HCT116 (cell line): ENCODE data around the gene SERAC1. TPM values are rescaled to one million over a fixed set of nuclear protein-coding genes. Genes with fewer than 3 reads are reported as not detected.

ENCODE experiments used
- ATAC-seq: fragments of 200-7000 bp; cut with Tn5 transposase; 2 replicates; pipeline ENCODE4 v1.9.1; 2020; ENCODE audit warnings: mild to moderate bottlenecking, moderate library complexity
- BruUV-seq: library from RNA; stranded (reverse); fragments of 400-500 nt; replicated peaks from 2 replicates; lab custom pipeline; 2021; lab: Mats Ljungman, UMichigan
- CTCF ChIA-PET: fragments of 300-600 bp; sonication (Branson Sonifier 250); formaldehyde crosslinking; loops from one replicate; lab custom pipeline; 2021; ENCODE audit warnings: antibody characterized with exemption; lab: Charles Lee
- POLR2A ChIA-PET: fragments of 300-600, 350-600 bp; sonication (Branson Sonifier 250); formaldehyde crosslinking; loops from one replicate; lab custom pipeline; 2021; ENCODE audit warnings: antibody characterized with exemption; lab: Charles Lee
- RAD21 ChIA-PET, 2 experiments: fragments of 300-600 bp; sonication (Branson Sonifier 250); formaldehyde crosslinking; loops; one replicate each; lab custom pipeline; 2023; ENCODE audit warnings: low total read pairs in 2 of 2; ENCODE audit not compliant: uncharacterized antibody in 2 of 2, unreplicated experiment in 2 of 2, low non-redundant PET in 1 of 2; lab: Charles Lee
- DNase-seq: peaks from one replicate; pipeline ENCODE4 v3.0.0-alpha.2; 2010; ENCODE audit warnings: low read depth, low spot score
- H2AFZ ChIP-seq: fragments of 200-600 bp; shearing (Covaris generic), sonication (generic); 2 replicates; pipeline ENCODE4 v1.6.1; 2017; ENCODE audit warnings: low read depth, mixed run types, mixed read lengths, antibody characterized with exemption, low read length; ENCODE audit not compliant: poor library complexity, severe bottlenecking
- H3K27ac ChIP-seq: 2 replicates; pipeline ENCODE4 v1.5.1; 2012; ENCODE audit warnings: low read depth, low read length
- H3K27me3 ChIP-seq: fragments of 200-600 bp; sonication (generic); 2 replicates; pipeline ENCODE4 v1.6.1; 2016; ENCODE audit warnings: mixed run types, low read length, mixed read lengths; ENCODE audit not compliant: insufficient read depth
- H3K36me3 ChIP-seq, 2 experiments: fragments of 200-500 bp in 1 of 2; fragments of 200-600 bp in 1 of 2; sonication (Bioruptor generic) in 1 of 2; sonication (generic) in 1 of 2; 2 replicates each; pipeline versions ENCODE4 v1.5.1 to v1.6.1; 2014 to 2016; ENCODE audit warnings: low read length in 2 of 2, inconsistent platforms in 1 of 2, mixed read lengths in 1 of 2, mixed run types in 1 of 2; ENCODE audit not compliant: insufficient read depth in 2 of 2, control insufficient read depth in 1 of 2
- H3K4me1 ChIP-seq, 2 experiments: fragments of 200-600 bp in 1 of 2; sonication (generic) in 1 of 2; 2 replicates each; pipeline versions ENCODE4 v1.5.1 to v1.6.1; 2012 to 2017; ENCODE audit warnings: low read length in 2 of 2, inconsistent platforms in 1 of 2, mild to moderate bottlenecking in 1 of 2, mixed read lengths in 1 of 2, mixed run types in 1 of 2, moderate library complexity in 1 of 2; ENCODE audit not compliant: insufficient read depth in 2 of 2, control insufficient read depth in 1 of 2
- H3K4me2 ChIP-seq: fragments of 200-600 bp; sonication (generic); 2 replicates; pipeline ENCODE4 v1.6.1; 2017; ENCODE audit warnings: mixed run types, low read length, mixed read lengths
- H3K4me3 ChIP-seq, 2 experiments: fragments of 200-600 bp in 1 of 2; sonication (generic) in 1 of 2; replicated peaks in 1 of 2; 2 replicates each; pipeline ENCODE4 v1.5.1; 2011 to 2016; ENCODE audit warnings: low read length in 2 of 2, control low read depth in 1 of 2, low read depth in 1 of 2, mild to moderate bottlenecking in 1 of 2, mixed read lengths in 1 of 2, mixed run types in 1 of 2
- H3K79me2 ChIP-seq: fragments of 200-600 bp; sonication (generic); 2 replicates; pipeline ENCODE4 v1.6.1; 2017; ENCODE audit warnings: mild to moderate bottlenecking, mixed run types, low read length, moderate library complexity, mixed read lengths; ENCODE audit not compliant: insufficient read depth
- H3K9ac ChIP-seq: fragments of 200-600 bp; sonication (generic); 2 replicates; pipeline ENCODE4 v1.6.1; 2016; ENCODE audit warnings: low read length, mixed read lengths
- H3K9me2 ChIP-seq: fragments of 200-600 bp; sonication (generic), shearing (Covaris generic); 2 replicates; pipeline ENCODE4 v1.6.1; 2017; ENCODE audit warnings: mixed run types, mild to moderate bottlenecking, moderate library complexity; ENCODE audit not compliant: insufficient read depth
- H3K9me3 ChIP-seq, 2 experiments: fragments of 200-500 bp in 1 of 2; fragments of 200-600 bp in 1 of 2; sonication (Bioruptor generic) in 1 of 2; sonication (generic) in 1 of 2; 2 replicates each; pipeline ENCODE4 v1.6.1; 2014 to 2017; ENCODE audit warnings: low read length in 2 of 2, mixed read lengths in 2 of 2, inconsistent platforms in 1 of 2, low read depth in 1 of 2, mild to moderate bottlenecking in 1 of 2, mixed run types in 1 of 2, moderate library complexity in 1 of 2; ENCODE audit not compliant: control insufficient read depth in 1 of 2, insufficient read depth in 1 of 2
- H4K20me1 ChIP-seq: fragments of 200-600 bp; sonication (generic), shearing (Covaris generic); 2 replicates; pipeline ENCODE4 v1.6.1; 2017; ENCODE audit warnings: mixed run types, mild to moderate bottlenecking, moderate library complexity; ENCODE audit not compliant: insufficient read depth
- EGR1 ChIP-seq: IDR thresholded peaks from 2 replicates; pipeline ENCODE4 v1.6.1; 2012; ENCODE audit warnings: low read depth
- EZH2 ChIP-seq: fragments of 200-600 bp; sonication (generic); IDR thresholded peaks from 2 replicates; pipeline ENCODE4 v1.6.1; 2017; ENCODE audit warnings: antibody characterized with exemption, mixed run types
- JUND ChIP-seq: IDR thresholded peaks from 2 replicates; pipeline ENCODE4 v1.6.1; 2012
- MAX ChIP-seq: IDR thresholded peaks from 2 replicates; pipeline ENCODE4 v1.6.1; 2012
- POLR2A ChIP-seq: IDR thresholded peaks from 2 replicates; pipeline ENCODE4 v1.7.0; 2011; ENCODE audit warnings: borderline replicate concordance; ENCODE audit not compliant: insufficient read depth, insufficient read length; ENCODE audit errors: extremely low read depth
- REST ChIP-seq: IDR thresholded peaks from 2 replicates; pipeline ENCODE4 v1.6.1; 2012; ENCODE audit warnings: low read depth
- YY1 ChIP-seq: IDR thresholded peaks from 2 replicates; pipeline ENCODE4 v1.6.1; 2011; ENCODE audit warnings: low read length, low read depth, moderate library complexity, mild to moderate bottlenecking; ENCODE audit not compliant: insufficient replicate concordance; ENCODE audit errors: extremely low read depth
- ZBTB33 ChIP-seq: IDR thresholded peaks from 2 replicates; pipeline ENCODE4 v1.6.1; 2011; ENCODE audit warnings: mild to moderate bottlenecking, low read length, moderate library complexity; ENCODE audit not compliant: insufficient replicate concordance; ENCODE audit errors: extremely low read depth
- ZFX ChIP-seq: fragments of 450-650 bp; IDR thresholded peaks from 2 replicates; pipeline ENCODE4 v1.6.1; 2017
- intact Hi-C: fragments of 100-400 bp; cut with micrococcal nuclease; formaldehyde crosslinking; loops from 2 replicates; pipeline ENCODE4 v1.10.0; 2022
- total RNA-seq: library from RNA; stranded (reverse); gene quantifications from one replicate; pipeline ENCODE4 v1.2.1, GENCODE V29; 2021; ENCODE audit not compliant: unreplicated experiment

The SERAC1 gene
- total RNA-seq, 1 experiment from 2014 or later = 7.6 TPM

- CTCF ChIA-PET = no interaction called here
- Histone ChIP-seq H3K27me3 (no peaks in the 10 kb centered on the region), H3K9me2 (no peaks in the 10 kb centered on the region), H3K79me2 (peaks cover 5% of the 10 kb centered on the region; the same call in 1 of the 2 replicates), H3K9ac (no peak overlapping the region), H3K4me2 (no peak overlapping the region), H3K9me3 (no peaks in the 10 kb centered on the region), H4K20me1 (no peaks in the 10 kb centered on the region), H3K27ac (no peak overlapping the region), H3K4me1 (peaks cover 17 to 47% of the 10 kb centered on the region in 2 experiments; a peak in 3 of 4 replicates), H2AFZ (no peak overlapping the region), H3K36me3 (no peaks in the 10 kb centered on the region), H3K4me3 (no peak overlapping the region)
- ATAC-seq (no peak), DNase-seq (no peak)
- POLR2A ChIA-PET = no interaction called here
- intact Hi-C loops = no loop called here
- TF ChIP-seq YY1 = no peak
- no peak for TF ChIP-seq POLR2A
- no peak for TF ChIP-seq EGR1
- no peak for TF ChIP-seq ZBTB33
- TF ChIP-seq ZFX = no peak
- no peak for TF ChIP-seq JUND
- TF ChIP-seq EZH2 = no peak
- TF ChIP-seq REST = no peak
- TF ChIP-seq MAX = no peak
- BruUV-seq = no TSS peak
- RAD21 ChIA-PET = no interaction called here
Observed at GRCh38 chr6:158165919-158166416, 2.1 kb downstream of the SERAC1 start.
